ENCODE data around the gene CDC25A. TPM values are rescaled to one million over a fixed set of nuclear protein-coding genes. Genes with fewer than 3 reads are reported as not detected.
A peak's percentile ranks its signal among the peaks of the same experiment; 100 is the strongest.
"Not testable (repeated sequence)": the region's sequence is repeated elsewhere in the genome, so short reads cannot be mapped to it uniquely, and the experiment has no call there.

CDC25A gene
- total RNA-seq, 2 donors from 2014 or later: 5.3 to 23.7 TPM

DNA sequence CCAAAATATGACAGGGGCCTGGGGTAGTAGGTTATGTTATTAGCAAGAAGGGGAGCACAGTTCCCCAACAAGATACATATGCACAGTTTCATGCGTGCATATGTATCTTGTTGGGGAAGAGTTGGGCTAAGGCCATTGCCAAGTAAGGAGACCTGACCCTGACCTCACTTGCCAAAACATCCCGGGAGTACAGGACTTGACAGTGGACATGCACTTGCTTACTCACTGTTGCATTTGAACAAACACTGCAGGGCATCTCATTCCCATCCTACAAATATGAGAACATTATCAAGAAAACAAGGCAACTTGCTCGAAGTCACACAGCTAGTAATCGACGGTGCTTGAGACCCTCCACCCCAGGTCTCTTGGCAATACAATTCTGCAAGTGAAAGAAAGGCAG lies 30.3 kb upstream of the CDC25A start:
- Histone ChIP-seq H3K27ac (no peak overlapping the region), H3K4me1 (no peaks in the 10 kb centered on the region), H3K9me3 (no peaks in the 10 kb centered on the region), H3K27me3 (no peaks in the 10 kb centered on the region), H3K9ac (ENCODE audit: low read depth in 2 of 2, low read length in 2 of 2) (no peak overlapping the region), H3K36me3 (no peaks in the 10 kb centered on the region), H3K4me3 (no peak overlapping the region)
- DNase-seq: no peak
- TF ChIP-seq, protein P1, sequence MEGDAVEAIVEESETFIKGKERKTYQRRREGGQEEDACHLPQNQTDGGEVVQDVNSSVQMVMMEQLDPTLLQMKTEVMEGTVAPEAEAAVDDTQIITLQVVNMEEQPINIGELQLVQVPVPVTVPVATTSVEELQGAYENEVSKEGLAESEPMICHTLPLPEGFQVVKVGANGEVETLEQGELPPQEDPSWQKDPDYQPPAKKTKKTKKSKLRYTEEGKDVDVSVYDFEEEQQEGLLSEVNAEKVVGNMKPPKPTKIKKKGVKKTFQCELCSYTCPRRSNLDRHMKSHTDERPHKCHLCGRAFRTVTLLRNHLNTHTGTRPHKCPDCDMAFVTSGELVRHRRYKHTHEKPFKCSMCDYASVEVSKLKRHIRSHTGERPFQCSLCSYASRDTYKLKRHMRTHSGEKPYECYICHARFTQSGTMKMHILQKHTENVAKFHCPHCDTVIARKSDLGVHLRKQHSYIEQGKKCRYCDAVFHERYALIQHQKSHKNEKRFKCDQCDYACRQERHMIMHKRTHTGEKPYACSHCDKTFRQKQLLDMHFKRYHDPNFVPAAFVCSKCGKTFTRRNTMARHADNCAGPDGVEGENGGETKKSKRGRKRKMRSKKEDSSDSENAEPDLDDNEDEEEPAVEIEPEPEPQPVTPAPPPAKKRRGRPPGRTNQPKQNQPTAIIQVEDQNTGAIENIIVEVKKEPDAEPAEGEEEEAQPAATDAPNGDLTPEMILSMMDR (IDR thresholded peaks at IDR 0.05): no peak
- intact Hi-C loops (cut with DNase I): no loop called here

DNA sequence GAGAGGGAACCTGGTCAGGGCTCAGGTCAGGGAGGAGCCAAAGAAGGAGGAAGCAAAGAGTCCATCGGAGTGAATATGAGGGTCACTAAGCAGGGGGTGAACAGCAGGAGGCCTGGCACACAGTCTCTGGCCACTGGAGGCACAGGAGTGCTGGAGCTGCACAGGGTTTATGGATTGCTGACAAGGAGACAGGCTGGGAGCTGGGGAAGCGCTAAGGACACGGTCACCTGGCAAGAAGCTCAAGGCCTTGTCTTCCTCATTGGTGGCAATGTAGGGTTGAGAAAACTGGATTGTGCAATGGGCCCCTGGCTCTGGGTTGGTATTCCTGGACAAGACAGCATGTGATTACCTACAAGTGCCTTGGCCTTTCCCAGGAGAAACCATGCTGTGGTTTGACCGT lies 29.2 kb upstream of the CDC25A start:
- intact Hi-C loops (cut with DNase I): no loop called here
- DNase-seq: no peak
- TF ChIP-seq, protein P1 (IDR thresholded peaks at IDR 0.05): no peak
- no peaks in the 10 kb centered on the region for H3K36me3 ChIP-seq
- H3K27me3 ChIP-seq: no peaks in the 10 kb centered on the region
- no peak overlapping the region for H3K4me3 ChIP-seq
- H3K9me3 ChIP-seq: no peaks in the 10 kb centered on the region
- no peaks in the 10 kb centered on the region for H3K4me1 ChIP-seq
- no peak overlapping the region for H3K9ac ChIP-seq (ENCODE audit: low read depth in 2 of 2, low read length in 2 of 2)
- H3K27ac ChIP-seq: no peak overlapping the region

DNA sequence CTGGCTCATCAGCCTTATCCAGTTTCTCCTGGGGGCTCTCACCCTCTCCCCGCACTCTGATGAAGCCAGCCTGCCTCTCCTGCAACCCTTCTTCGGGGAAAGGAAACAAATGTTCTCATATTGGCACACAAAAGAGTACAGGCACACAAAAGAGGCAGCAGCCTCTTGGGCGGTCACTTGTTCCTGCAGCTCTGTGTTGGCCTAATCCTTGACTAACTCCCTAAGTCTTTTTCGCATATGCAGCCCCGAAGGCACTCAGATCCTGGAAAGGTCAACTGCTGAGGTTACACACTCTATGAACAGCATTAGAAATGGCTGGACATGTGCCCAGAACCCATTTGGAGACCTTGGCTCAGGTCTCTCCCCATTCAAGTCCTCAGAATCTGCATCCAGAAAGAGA lies 27.7 kb upstream of the CDC25A start:
- peak; percentile 29 for DNase-seq

DNA sequence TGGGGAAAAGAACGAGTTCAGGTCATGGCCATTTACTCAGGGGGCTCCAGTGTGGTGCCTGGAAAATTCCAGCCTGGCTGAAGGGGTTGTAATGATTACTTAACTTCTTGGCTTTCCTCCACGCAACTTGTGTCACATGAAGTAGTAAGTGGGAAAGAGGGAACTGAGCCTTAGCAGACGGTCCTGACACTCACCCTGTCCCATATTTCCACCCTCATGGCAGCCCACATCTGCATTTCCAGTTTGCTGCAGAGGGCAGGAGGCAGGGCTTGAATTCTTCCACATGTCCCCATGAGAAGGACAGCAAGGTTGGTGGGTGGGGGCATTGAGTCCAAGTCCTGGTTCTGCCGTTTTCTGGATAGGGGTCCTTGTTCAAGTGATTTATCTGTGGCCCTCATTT lies 27.2 kb upstream of the CDC25A start:
- no peaks in the 10 kb centered on the region for H3K27me3 ChIP-seq
- H3K4me1 ChIP-seq: no peaks in the 10 kb centered on the region
- H3K9me3 ChIP-seq: no peaks in the 10 kb centered on the region
- intact Hi-C loops (cut with DNase I): no loop called here
- H3K27ac ChIP-seq: no peak overlapping the region
- TF ChIP-seq, protein P1 (IDR thresholded peaks at IDR 0.05): no peak
- no peak overlapping the region for H3K9ac ChIP-seq (ENCODE audit: low read depth in 2 of 2, low read length in 2 of 2)
- DNase-seq: peak; percentile 33
- H3K36me3 ChIP-seq: no peaks in the 10 kb centered on the region
- H3K4me3 ChIP-seq: no peak overlapping the region

More for the DNA sequence above, 27.7 kb upstream of the CDC25A start:
- intact Hi-C loops (cut with DNase I): no loop called here
- Histone ChIP-seq H3K9ac (ENCODE audit: low read depth in 2 of 2, low read length in 2 of 2) (no peak overlapping the region), H3K4me3 (no peak overlapping the region), H3K9me3 (no peaks in the 10 kb centered on the region), H3K27me3 (no peaks in the 10 kb centered on the region), H3K27ac (no peak overlapping the region), H3K36me3 (no peaks in the 10 kb centered on the region), H3K4me1 (no peaks in the 10 kb centered on the region)
- TF ChIP-seq, protein P1 (IDR thresholded peaks at IDR 0.05): no peak

DNA sequence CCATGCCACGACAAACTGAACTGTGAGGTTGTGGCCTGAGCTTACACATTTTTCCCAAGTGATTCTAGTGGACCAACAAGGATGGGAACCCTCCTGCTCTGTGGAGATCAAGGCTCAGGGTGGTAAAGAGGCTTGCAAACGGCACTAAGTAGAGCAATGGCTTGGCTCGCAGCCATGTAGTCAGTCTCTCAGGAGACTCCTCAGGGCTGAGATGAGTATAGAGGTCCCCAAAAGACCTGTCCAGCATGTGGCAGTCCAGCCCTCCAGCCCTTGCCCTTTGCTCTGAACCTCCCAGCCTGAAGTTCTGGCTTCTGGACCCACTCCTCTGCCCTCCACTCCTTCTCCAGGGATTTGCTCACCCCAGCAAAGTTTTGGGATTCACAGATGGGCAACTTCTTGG lies 26.8 kb upstream of the CDC25A start:
- Histone ChIP-seq H3K36me3 (no peaks in the 10 kb centered on the region), H3K27ac (no peak overlapping the region), H3K4me1 (no peaks in the 10 kb centered on the region), H3K9me3 (no peaks in the 10 kb centered on the region), H3K27me3 (no peaks in the 10 kb centered on the region), H3K9ac (ENCODE audit: low read depth in 2 of 2, low read length in 2 of 2) (no peak overlapping the region), H3K4me3 (no peak overlapping the region)
- intact Hi-C loops (cut with DNase I): no loop called here
- no peak for DNase-seq
- TF ChIP-seq, protein P1 (IDR thresholded peaks at IDR 0.05): no peak

DNA sequence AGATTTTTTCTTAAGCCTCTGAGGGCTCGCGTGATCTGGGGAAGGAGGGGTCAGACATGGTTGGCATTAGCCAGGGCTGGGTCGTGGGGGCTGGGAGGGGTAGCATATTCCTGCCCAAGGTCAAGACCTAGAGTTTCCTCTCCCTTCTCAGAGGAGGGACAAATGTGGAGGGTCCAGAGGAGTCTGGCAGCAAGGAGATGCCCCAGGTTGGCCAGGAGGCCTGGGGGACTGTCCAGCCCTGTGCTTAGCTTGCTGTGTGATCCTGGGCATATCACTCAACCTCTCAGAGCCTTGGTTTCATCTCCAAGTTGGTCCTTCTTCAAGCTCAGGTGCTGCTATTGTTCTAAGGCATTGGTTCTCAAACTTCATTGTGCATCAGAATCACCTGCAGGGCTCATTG lies 26.0 kb upstream of the CDC25A start:
- intact Hi-C loops (cut with DNase I): no loop called here
- TF ChIP-seq, protein P1 (IDR thresholded peaks at IDR 0.05): no peak
- no peaks in the 10 kb centered on the region for H3K9me3 ChIP-seq
- H3K4me3 ChIP-seq: no peak overlapping the region
- no peak overlapping the region for H3K9ac ChIP-seq (ENCODE audit: low read depth in 2 of 2, low read length in 2 of 2)
- H3K36me3 ChIP-seq: no peaks in the 10 kb centered on the region
- H3K27me3 ChIP-seq: no peaks in the 10 kb centered on the region
- H3K27ac ChIP-seq: no peak overlapping the region
- H3K4me1 ChIP-seq: no peaks in the 10 kb centered on the region
- DNase-seq: no peak

DNA sequence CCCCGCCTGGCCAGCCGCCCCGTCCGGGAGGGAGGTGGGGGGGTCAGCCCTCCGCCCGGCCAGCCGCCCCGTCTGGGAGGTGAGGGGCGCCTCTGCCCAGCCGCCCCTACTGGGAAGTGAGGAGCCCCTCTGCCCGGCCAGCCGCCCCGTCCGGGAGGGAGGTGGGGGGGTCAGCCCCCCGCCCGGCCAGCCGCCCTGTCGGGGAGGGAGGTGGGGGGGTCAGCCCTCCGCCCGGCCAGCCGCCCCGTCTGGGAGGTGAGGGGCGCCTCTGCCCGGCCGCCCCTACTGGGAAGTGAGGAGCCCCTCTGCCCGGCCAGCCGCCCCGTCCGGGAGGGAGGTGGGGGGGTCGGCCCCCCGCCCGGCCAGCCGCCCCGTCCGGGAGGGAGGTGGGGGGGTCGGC lies 23.6 kb upstream of the CDC25A start:
- H3K27ac ChIP-seq; DNase-seq; H3K4me3 ChIP-seq; H3K9ac ChIP-seq (ENCODE audit: low read depth in 2 of 2, low read length in 2 of 2); H3K4me1 ChIP-seq; intact Hi-C loops (cut with DNase I); H3K9me3 ChIP-seq; H3K36me3 ChIP-seq; H3K27me3 ChIP-seq: not testable (repeated sequence)

DNA sequence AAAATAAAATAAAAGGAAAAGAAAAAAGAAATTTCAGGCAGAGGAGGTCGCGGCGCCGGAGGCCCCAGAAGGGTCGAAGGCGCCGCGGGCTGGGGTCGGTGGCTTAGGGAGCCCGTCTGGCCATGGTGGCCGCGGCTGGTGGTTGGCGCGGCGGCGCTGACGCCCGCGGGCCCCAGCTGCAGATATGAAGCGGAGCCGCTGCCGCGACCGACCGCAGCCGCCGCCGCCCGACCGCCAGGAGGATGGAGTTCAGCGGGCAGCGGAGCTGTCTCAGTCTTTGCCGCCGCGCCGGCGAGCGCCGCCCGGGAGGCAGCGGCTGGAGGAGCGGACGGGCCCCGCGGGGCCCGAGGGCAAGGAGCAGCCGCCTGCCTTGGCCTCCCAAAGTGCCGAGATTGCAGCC lies 22.3 kb upstream of the CDC25A start:
- H3K36me3 ChIP-seq; DNase-seq; H3K9ac ChIP-seq (ENCODE audit: low read depth in 2 of 2, low read length in 2 of 2); intact Hi-C loops (cut with DNase I); H3K4me1 ChIP-seq; H3K27me3 ChIP-seq; H3K4me3 ChIP-seq; H3K27ac ChIP-seq; H3K9me3 ChIP-seq: not testable (repeated sequence)
